Measurements from ENCODE around the gene ALDH18A1.
"Not testable (repeated sequence)": the region's sequence is repeated elsewhere in the genome, so short reads cannot be mapped to it uniquely, and the experiment has no call there.

ALDH18A1 gene

GRCh38 chr10:95656291-95657164 lies at the start of gene ALDH18A1:
Gene ALDH18A1 (minus strand): TSS chr10:95656711. CDS start chr10:95653377, 3,334 bp downstream.
- peak; percentile 84 to 89 for DNase-seq (ENCODE audit: low read depth in 2 of 2)

GRCh38 chr10:95698415-95698814 lies 41.9 kb upstream of the ALDH18A1 start:
- no peak for DNase-seq (ENCODE audit: low read depth in 2 of 2)

GRCh38 chr10:95697429-95697828 lies 40.9 kb upstream of the ALDH18A1 start:
- no peak for DNase-seq (ENCODE audit: low read depth in 2 of 2)

- DNase-seq (ENCODE audit: low read depth in 2 of 2): no peak
Observed at GRCh38 chr10:95694665-95695064, 38.2 kb upstream of the ALDH18A1 start.

GRCh38 chr10:95693668-95694534 lies 37.4 kb upstream of the ALDH18A1 start, which contains the start of gene TCTN3:
Gene TCTN3 (minus strand): TSS chr10:95693927. CDS start chr10:95693899, 28 bp downstream.
- DNase-seq (ENCODE audit: low read depth in 2 of 2): peak; percentile 86 to 93

GRCh38 chr10:95693071-95693667 lies 36.7 kb upstream of the ALDH18A1 start:
- peak in 1 of 2 experiments; percentile 2 for DNase-seq (ENCODE audit: low read depth in 2 of 2)

- no peak for DNase-seq (ENCODE audit: low read depth in 2 of 2)
Observed at GRCh38 chr10:95691281-95691680, 34.8 kb upstream of the ALDH18A1 start.

DNA sequence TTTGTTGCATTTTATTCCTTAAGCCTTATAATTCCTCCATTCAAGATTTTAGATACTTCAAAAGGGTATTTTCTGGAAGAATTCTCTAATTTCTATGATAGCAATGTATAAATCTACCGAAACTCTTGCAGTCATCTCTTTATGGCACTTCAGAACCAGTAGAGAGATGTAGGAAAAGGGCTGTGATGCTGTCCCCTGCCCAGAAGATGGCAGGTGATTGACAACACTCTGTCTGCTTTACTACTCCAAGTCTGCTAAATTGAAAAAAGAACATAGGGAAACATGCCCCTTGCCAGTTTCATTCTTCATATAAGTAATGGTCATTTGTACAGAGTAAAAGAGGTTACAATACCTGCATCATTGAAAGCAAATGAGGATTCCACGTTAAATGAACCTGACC lies 32.1 kb upstream of the ALDH18A1 start:
- DNase-seq (ENCODE audit: low read depth in 2 of 2): no peak

GRCh38 chr10:95683966-95684365 lies 27.5 kb upstream of the ALDH18A1 start:
- DNase-seq (ENCODE audit: low read depth in 2 of 2): no peak

GRCh38 chr10:95675403-95676116 lies 19.0 kb upstream of the ALDH18A1 start:
- DNase-seq (ENCODE audit: low read depth in 2 of 2): no peak

GRCh38 chr10:95674643-95675042 lies 18.1 kb upstream of the ALDH18A1 start:
- no peak for DNase-seq (ENCODE audit: low read depth in 2 of 2)

GRCh38 chr10:95672641-95673040 lies 16.1 kb upstream of the ALDH18A1 start:
- not testable (repeated sequence) for DNase-seq (ENCODE audit: low read depth in 2 of 2)

DNA sequence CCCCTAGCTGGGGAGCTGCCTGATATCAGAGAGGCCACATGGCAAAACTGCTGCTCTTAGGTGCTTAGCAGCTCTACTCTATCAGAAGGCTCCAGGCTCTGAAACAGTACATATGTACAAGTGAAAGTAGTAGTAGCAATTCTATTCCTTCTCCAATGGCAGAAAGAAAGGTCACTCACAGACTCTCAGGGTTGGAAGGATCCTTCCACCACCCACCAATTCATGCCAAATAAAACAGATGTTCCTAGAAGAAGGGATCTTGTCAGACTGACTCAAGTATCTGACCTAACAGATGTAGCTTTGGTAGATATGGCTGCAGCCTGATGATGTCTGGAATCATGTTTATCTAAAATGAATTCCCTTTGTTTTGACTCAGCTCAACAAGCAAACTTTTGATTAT lies 8.0 kb upstream of the ALDH18A1 start:
- no peak for DNase-seq (ENCODE audit: low read depth in 2 of 2)

GRCh38 chr10:95663496-95663895 lies 7.0 kb upstream of the ALDH18A1 start:
- DNase-seq (ENCODE audit: low read depth in 2 of 2): no peak

DNA sequence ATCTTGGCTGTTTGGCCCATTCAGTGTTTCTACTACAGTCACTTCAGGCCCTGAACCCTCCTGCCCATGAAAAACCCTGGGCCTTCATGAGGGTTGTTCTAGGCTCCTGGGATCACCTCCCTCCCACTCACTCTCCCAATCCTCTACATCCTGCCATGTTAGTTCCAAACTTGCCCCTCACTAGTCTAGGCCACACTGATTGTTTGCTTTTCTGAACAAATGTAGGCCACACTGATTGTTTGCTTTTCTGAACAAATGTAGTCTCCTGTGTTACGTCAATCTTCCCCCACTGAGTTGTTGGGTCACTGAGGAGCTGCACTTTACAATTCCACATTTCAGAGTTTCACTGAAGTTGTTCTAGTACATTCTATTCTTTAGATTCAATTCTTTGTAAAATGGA lies 5.3 kb upstream of the ALDH18A1 start:
- no peak for DNase-seq (ENCODE audit: low read depth in 2 of 2)

DNA sequence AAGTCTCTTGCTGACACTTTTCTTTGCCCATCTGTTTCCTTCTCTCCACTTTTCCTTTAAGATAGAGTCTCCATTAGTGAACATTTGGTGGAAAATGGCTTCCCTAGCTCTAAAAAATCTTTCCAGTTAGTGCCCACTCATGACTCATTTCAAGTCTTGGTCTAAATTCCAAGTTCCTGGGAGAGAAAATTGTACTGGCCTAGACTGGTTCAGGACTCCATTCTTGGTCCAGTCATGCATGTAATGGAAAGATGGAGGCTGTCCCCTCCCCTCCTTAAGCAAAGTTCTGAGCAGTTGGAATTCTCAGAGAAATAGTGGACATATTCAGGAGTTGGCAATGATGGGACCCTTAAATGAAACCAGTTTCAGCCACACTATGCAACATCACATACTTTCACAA lies 3.8 kb upstream of the ALDH18A1 start:
- DNase-seq (ENCODE audit: low read depth in 2 of 2): no peak

- no peak for DNase-seq (ENCODE audit: low read depth in 2 of 2)
Observed at GRCh38 chr10:95657250-95657649, 739 bp upstream of the ALDH18A1 start.

DNA sequence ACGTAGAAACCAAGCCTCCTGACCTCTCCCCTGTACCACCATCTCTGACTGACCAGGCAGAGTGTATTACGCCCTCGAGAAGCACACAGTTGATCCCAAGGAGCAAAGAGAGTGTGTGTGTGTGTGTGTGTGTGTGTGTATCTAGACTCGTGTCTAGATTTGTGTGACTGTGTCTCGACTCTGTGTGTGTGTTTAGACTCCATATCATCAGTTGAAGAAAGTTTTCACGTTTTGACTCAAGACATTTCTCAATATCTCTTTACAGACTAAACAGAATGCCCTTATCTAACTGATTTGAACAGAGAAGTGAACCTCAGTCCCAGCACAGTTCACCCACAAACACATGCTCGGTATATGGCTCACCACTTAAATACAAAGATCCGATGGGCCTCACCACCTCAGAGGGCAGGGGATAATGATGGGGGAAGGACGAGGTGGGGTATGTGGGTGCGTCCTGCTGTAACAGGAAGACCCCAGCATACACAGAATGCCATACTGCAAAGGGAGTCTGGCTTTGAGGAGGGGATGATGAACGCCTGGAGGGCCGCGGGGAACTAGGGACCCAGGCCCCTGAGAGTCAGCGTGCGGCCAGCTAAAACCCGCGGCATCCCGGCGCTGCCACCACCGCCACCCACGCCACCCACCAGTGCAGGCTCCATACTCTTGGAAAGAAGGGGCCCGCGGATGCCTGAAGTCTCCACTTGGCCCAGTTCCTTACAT lies 780 bp downstream of the ALDH18A1 start:
- peak; percentile 3 to 15 for DNase-seq (ENCODE audit: low read depth in 2 of 2)

GRCh38 chr10:95653895-95654294 lies 2.6 kb downstream of the ALDH18A1 start:
- no peak for DNase-seq (ENCODE audit: low read depth in 2 of 2)

DNA sequence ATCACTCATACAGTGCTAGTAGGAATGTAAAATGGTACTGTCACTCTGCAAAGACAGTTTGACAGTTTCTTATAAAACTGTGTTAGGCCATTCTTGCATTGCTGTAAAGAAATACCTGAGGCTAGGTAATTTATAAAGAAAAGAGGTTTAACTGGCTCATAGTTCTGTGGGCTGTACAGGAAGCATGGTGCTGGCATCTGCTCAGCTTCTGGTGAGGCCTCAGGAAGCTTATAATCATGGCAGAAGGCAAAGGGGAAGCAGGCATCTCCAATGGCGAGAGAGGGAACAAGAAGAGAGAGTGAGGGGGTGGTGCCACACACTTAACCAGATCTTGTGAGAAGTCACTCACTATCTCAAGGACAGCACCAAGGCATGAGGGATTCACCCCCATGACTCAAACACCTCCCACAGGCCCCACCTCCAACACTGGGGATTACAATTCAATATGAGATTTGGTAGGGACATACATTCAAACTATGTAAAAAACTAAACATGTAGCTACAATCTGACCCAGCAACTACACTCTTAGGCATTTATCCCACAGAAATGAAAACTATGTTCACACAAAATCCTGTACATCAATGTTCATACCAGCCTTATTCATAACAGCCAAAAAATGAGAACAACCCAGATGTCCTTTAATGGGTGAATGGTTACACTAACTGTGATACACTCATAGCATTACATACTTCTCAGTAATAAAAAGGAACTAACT lies 5.0 kb downstream of the ALDH18A1 start:
- DNase-seq (ENCODE audit: low read depth in 2 of 2): no peak
